ENCODE data around the gene PCGF1. TPM values are rescaled to one million over a fixed set of nuclear protein-coding genes. Genes with fewer than 3 reads are reported as not detected.

The PCGF1 gene
- total and polyA plus RNA-seq, 2 of the 8 experiments (the other 6 are each of a cell fraction or from before 2014, with no cell fraction given) = 10.0 to 23.7 TPM

DNA sequence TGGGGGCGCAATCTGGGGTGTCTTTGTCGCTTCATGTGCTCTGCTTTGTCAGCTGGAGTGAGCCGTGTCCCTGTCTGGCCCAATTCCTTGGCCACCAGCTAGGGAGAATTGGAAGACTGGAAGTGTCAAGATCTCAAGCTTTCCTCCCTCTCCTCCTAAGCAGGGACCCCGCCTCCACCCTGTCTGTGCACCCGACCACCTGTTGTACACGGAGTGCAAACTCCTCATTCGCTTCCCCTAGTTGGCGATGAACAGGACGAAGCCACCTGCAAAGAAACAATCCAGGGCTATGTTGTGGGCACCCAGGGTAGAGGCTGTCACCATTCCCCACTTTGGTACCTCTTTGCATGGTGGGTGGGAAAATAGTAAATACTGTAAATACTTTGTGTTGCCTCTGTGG lies 20.2 kb upstream of the PCGF1 start (continued):
- TF ChIP-seq EZH2 (IDR thresholded peaks at IDR 0.05; ENCODE audit: low read depth, low read length, severe bottlenecking) (no peak), ZNF274 (IDR thresholded peaks at IDR 0.05; ENCODE audit: borderline replicate concordance, extremely low read depth, low read length) (no peak), SP2 (IDR thresholded peaks at IDR 0.05; ENCODE audit: low read length) (no peak), SIRT6 (IDR thresholded peaks at IDR 0.05; ENCODE audit: low read length) (no peak), GTF2F1 (IDR thresholded peaks at IDR 0.05; ENCODE audit: borderline replicate concordance, low read depth, low read length) (no peak), SP4 (IDR thresholded peaks at IDR 0.05; ENCODE audit: low read length) (no peak), CHD1 (IDR thresholded peaks at IDR 0.05; ENCODE audit: low read depth, low read length) (no peak), JUND (IDR thresholded peaks at IDR 0.05; ENCODE audit: low read length) (no peak)
